Smooth muscle cell (in vitro differentiated cells): ENCODE measurements around the gene RASSF1. TPM values are rescaled to one million over a fixed set of nuclear protein-coding genes. Genes with fewer than 3 reads are reported as not detected.

Experiments
- DNase-seq: peaks from one replicate; lab custom pipeline; 2025; ENCODE audit not compliant: unreplicated experiment; lab: John Stamatoyannopoulos, UW
- H2AFZ ChIP-seq: fragments of 200-600 bp; sonication (generic); 2 replicates; pipeline ENCODE4 v1.6.0; 2016; ENCODE audit warnings: antibody characterized with exemption, low read depth, mild to moderate bottlenecking
- H3F3A ChIP-seq: fragments of 200-600 bp; sonication (generic); 2 replicates; pipeline ENCODE4 v1.6.0; 2017; ENCODE audit warnings: antibody characterized with exemption, low read depth
- H3K27ac ChIP-seq: fragments of 200-600 bp; sonication (generic); 2 replicates; pipeline ENCODE4 v1.5.1; 2016; ENCODE audit warnings: low read depth, mild to moderate bottlenecking
- H3K27me3 ChIP-seq: fragments of 200-600 bp; sonication (generic); 2 replicates; pipeline ENCODE4 v1.6.1; 2016; ENCODE audit warnings: low read depth, mild to moderate bottlenecking
- H3K36me3 ChIP-seq: fragments of 200-600 bp; sonication (generic); 2 replicates; pipeline ENCODE4 v1.5.1; 2016; ENCODE audit warnings: low read depth
- H3K4me1 ChIP-seq: fragments of 200-600 bp; sonication (generic); 2 replicates; pipeline ENCODE4 v1.5.1; 2016; ENCODE audit warnings: low read depth
- H3K4me2 ChIP-seq: fragments of 200-600 bp; sonication (generic); 2 replicates; pipeline ENCODE4 v1.6.0; 2016; ENCODE audit warnings: mild to moderate bottlenecking
- H3K4me3 ChIP-seq: fragments of 200-600 bp; sonication (generic); 2 replicates; pipeline ENCODE4 v1.5.1; 2016; ENCODE audit warnings: mild to moderate bottlenecking
- H3K79me2 ChIP-seq: fragments of 200-600 bp; sonication (generic); 2 replicates; pipeline ENCODE4 v1.6.0; 2016; ENCODE audit warnings: low read depth, mild to moderate bottlenecking
- H3K9ac ChIP-seq: fragments of 200-600 bp; sonication (generic); 2 replicates; pipeline ENCODE4 v1.6.0; 2016; ENCODE audit warnings: low read depth
- H3K9me3 ChIP-seq: fragments of 200-600 bp; sonication (generic); replicated peaks from 2 replicates; pipeline ENCODE4 v1.5.1; 2016; ENCODE audit warnings: low read depth
- H4K20me1 ChIP-seq: fragments of 200-600 bp; sonication (generic); 2 replicates; pipeline ENCODE4 v1.6.0; 2016; ENCODE audit warnings: low read depth
- WGBS: methylation state at CpG from one replicate; pipeline ENCODE4 v1.1.7; 2016; ENCODE audit warnings: low lambda C conversion rate; 5-methylcytosine and 5-hydroxymethylcytosine counted together
- polyA plus RNA-seq: library from polyadenylated mRNA; unstranded; fragments of >200 nt; fragmentation: Nextera tagmentation; extraction: Ambion mirVana; gene quantifications from 2 replicates; pipeline ENCODE4 v1.2.1, GENCODE V29; 2016
- total RNA-seq: library from RNA; depleted of rRNA; stranded (reverse); fragments of >200 nt; gene quantifications from 2 replicates; pipeline ENCODE4 v1.2.3, GENCODE V29; 2014
- TF ChIP-seq, protein P1 (sequence below): fragments of 200-600 bp; sonication (generic); IDR thresholded peaks from 2 replicates; pipeline ENCODE4 v1.5.1; 2017; ENCODE audit warnings: borderline replicate concordance, mild to moderate bottlenecking, antibody characterized with exemption; ENCODE audit not compliant: insufficient read depth, poor library complexity, severe bottlenecking

The RASSF1 gene
- total and polyA plus RNA-seq, 2 experiments from 2014 or later = 27.6 to 58.5 TPM

- no peaks in the 10 kb centered on the region for H3K27me3 ChIP-seq
- TF ChIP-seq, protein P1, sequence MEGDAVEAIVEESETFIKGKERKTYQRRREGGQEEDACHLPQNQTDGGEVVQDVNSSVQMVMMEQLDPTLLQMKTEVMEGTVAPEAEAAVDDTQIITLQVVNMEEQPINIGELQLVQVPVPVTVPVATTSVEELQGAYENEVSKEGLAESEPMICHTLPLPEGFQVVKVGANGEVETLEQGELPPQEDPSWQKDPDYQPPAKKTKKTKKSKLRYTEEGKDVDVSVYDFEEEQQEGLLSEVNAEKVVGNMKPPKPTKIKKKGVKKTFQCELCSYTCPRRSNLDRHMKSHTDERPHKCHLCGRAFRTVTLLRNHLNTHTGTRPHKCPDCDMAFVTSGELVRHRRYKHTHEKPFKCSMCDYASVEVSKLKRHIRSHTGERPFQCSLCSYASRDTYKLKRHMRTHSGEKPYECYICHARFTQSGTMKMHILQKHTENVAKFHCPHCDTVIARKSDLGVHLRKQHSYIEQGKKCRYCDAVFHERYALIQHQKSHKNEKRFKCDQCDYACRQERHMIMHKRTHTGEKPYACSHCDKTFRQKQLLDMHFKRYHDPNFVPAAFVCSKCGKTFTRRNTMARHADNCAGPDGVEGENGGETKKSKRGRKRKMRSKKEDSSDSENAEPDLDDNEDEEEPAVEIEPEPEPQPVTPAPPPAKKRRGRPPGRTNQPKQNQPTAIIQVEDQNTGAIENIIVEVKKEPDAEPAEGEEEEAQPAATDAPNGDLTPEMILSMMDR = no peak
- H3K4me2 ChIP-seq = no peak overlapping the region
- WGBS = 94% methylated on average over 32 of the region's 32 CpGs
- DNase-seq = no peak
- no peaks in the 10 kb centered on the region for H3K79me2 ChIP-seq
- no peak overlapping the region for H3K9ac ChIP-seq
- H3K4me1 ChIP-seq = peaks cover 13% of the 10 kb centered on the region
- no peak overlapping the region for H3K4me3 ChIP-seq
- peaks cover 4% of the 10 kb centered on the region for H3F3A ChIP-seq
- no peaks in the 10 kb centered on the region for H3K9me3 ChIP-seq
- H4K20me1 ChIP-seq = no peaks in the 10 kb centered on the region
- H2AFZ ChIP-seq = no peak overlapping the region
- H3K36me3 ChIP-seq = no peaks in the 10 kb centered on the region
- no peak overlapping the region for H3K27ac ChIP-seq
Observed at GRCh38 chr3:50302095-50303012, 38.3 kb downstream of the RASSF1 start.

DNA sequence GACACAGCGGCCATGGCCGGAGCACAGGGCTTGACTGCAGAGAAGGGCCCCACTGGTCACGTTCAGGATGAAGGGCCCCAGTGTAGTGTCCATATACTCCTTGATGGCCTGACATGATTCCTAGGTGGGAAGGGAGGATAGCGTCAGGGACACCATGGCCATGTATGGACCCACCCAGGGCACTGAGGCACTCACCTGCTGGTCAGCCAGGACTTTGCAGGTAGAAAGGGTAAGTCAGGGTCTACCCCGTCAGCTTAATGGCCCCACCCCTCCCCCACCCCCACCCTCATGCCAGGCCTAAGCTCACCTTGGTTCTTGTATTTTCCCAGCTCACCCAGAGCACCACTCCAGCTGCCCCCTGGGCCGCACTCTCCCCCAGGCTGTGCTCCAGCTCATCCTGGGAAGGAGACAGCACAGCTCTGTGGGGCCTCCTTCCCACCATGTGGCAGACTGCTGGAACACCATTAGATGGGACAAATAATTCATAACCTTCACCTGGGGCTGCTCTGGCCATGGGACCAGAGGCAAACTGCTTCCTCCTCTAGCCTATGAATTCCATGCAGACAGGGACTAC lies 39.9 kb downstream of the RASSF1 start:
- Histone ChIP-seq H3K9ac (no peak overlapping the region), H4K20me1 (no peaks in the 10 kb centered on the region), H2AFZ (no peak overlapping the region), H3K4me1 (peaks cover 13% of the 10 kb centered on the region), H3K36me3 (no peaks in the 10 kb centered on the region), H3K27me3 (no peaks in the 10 kb centered on the region), H3F3A (peaks cover 4% of the 10 kb centered on the region), H3K79me2 (no peaks in the 10 kb centered on the region), H3K4me3 (no peak overlapping the region), H3K9me3 (no peaks in the 10 kb centered on the region), H3K27ac (no peak overlapping the region), H3K4me2 (peak overlapping the region; percentile 94)
- TF ChIP-seq, protein P1 = no peak
- WGBS = 97% methylated on average over 6 of the region's 6 CpGs
- no peak for DNase-seq

GRCh38 chr3:50299929-50300680 lies 40.5 kb downstream of the RASSF1 start:
- peak overlapping the region; percentile 85 for H3K27ac ChIP-seq
- 68% methylated on average over 12 of the region's 12 CpGs for WGBS
- peak overlapping the region; percentile 75 for H2AFZ ChIP-seq
- H3K4me3 ChIP-seq = peak overlapping the region; percentile 58
- no peaks in the 10 kb centered on the region for H3K36me3 ChIP-seq
- peak overlapping the region; percentile 84 for H3K9ac ChIP-seq
- no peaks in the 10 kb centered on the region for H3K9me3 ChIP-seq
- TF ChIP-seq, protein P1 = no peak
- peaks cover 4% of the 10 kb centered on the region for H3F3A ChIP-seq
- H3K4me1 ChIP-seq = peaks cover 13% of the 10 kb centered on the region
- H3K79me2 ChIP-seq = no peaks in the 10 kb centered on the region
- peak overlapping the region; percentile 94 for H3K4me2 ChIP-seq
- no peak for DNase-seq
- no peaks in the 10 kb centered on the region for H4K20me1 ChIP-seq
- H3K27me3 ChIP-seq = no peaks in the 10 kb centered on the region
